NCI-H187 (cell line): ENCODE measurements around the gene SCGB1D1.

Experiments
- DNase-seq, 2 experiments: peaks; one replicate each; lab custom pipeline; 2025; lab: John Stamatoyannopoulos, UW

Gene SCGB1D1

DNA sequence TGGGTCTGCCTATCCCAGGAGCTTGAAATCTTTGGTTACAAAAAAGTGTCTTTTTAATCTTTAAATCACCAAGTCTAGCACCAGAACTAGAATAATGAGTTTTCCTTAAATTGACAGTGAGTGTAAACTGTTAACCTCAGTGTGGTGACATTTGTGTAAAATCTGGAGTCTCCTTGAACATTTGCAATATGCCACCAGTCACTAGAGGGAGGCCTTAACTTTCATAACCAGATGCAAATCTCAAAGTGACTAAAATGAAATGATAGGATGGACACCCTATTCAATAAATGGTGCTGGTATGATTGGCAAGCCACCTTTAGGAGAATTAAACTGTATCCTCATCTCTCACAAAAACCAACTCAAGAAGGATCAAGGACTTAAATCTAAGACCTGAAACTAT, 43.7 kb downstream of the SCGB1D1 start:
- no peak for DNase-seq

DNA sequence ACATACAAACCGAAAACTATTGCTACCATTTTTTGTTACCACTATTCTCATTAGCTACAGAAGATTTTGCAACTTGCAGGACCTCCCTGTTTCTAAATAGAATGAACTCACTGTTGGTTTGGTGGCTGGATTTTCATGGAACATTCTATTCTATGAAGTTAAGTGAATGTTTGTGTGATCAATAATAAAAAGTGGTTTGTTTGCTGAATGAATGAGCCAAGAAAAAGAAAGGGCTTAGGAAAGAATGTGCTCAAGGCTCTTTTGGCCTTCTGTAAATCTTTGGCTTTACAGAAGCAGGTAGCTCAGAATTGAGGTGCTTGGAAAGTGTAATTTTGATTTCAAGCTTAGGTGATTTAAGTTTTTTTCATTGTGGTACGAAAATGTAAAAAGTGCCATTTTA, 46.2 kb downstream of the SCGB1D1 start:
- DNase-seq = no peak

DNA sequence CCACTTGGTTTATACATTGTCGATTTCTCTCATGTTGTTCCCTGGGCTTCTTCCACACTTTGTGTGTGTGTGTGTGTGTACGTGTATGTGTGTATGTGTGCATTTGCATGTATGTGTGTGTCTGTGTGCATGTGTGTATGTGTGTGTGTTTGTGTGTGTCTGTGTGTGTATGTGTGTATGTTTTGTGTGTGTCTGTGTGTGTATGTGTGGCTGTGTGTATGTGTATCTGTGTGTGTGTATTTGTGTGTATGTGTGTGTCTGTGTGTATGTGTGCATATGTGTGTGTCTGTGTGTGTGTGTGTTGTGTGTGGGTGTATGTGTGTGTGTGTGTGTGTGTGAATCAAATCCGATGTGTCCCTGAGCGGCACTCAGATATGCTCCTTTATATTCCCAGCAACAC, 47.5 kb downstream of the SCGB1D1 start:
- no peak for DNase-seq

DNA sequence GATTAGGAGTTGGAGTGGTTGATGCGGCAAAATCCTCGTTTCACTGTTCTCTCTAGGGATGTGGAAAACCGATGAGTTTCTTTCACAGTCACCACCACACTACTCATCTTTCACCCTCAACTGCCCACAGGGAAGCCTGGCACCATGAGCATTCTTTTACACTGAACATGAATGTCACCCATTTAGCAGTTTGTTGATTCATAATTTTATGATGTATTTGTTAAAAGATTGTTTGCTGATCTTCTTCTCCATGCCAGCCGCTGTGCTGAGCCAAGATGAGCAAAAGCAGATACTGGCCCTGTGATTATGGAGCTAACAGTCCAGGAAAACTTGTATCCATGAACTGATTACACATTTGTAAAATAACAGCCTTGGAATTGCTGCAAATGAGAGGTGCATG, 48.1 kb downstream of the SCGB1D1 start:
- DNase-seq = no peak

DNA sequence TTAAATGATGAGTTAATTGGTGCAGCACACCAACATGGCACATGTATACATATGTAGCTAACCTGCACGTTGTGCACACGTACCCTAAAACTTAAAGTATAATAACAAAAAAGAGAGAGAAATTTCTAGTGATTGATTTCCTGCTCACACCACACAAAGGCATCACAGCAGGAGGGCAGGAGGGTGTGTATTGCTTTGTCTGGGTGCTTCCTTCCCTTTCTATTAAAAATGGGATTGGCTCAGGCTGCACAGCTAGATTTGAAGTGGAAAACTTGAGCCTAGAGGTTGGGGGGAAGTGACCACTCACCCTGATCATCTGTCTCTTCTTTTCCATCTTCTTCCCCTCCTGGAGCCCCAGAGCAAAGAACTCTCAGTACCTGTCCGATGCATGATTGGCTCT, 51.1 kb downstream of the SCGB1D1 start:
- no peak for DNase-seq

DNA sequence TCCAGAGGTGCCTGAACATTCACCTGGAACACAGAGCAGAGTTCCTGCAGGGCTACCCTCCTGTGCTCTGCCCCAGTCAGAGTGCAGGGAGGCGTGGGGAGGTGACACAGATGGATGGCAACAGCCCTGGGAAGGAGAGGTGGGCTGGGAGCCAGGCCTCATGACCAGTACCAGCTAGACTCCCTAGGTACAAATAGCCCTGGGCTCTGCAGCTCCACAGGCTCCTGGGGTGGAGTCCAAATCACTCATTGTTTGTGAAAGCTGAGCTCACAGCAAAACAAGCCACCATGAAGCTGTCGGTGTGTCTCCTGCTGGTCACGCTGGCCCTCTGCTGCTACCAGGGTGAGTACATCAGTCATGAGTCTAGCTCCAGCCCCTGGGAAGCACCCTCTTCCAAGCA, 52.0 kb downstream of the SCGB1D1 start, which contains the start of gene SCGB1D2:
Gene SCGB1D2, plus strand, starts transcription at position 219 of the 400 bp plus-strand sequence. Its CDS starts 69 bp downstream, at position 288.
- no peak for DNase-seq
